Ovary (tissue), 9 donors: ENCODE measurements around the gene PTPRK. TPM values are rescaled to one million over a fixed set of nuclear protein-coding genes. Genes with fewer than 3 reads are reported as not detected.

Source experiments
- DNase-seq, 5 donors: peaks; one replicate each; pipeline ENCODE4 v3.0.0-alpha.2; 2019 to 2020
- H3K27ac ChIP-seq, 2 donors: fragments of 200-600 bp; one replicate each; pipeline versions ENCODE4 v1.5.1 to v1.8.0; 2019 to 2022
- H3K27me3 ChIP-seq: fragments of 200-600 bp; one replicate; pipeline ENCODE4 v1.8.0; 2022
- H3K36me3 ChIP-seq: fragments of 200-600 bp; sonication (generic); one replicate; pipeline ENCODE4 v1.5.1; 2019
- H3K4me1 ChIP-seq: one replicate; pipeline ENCODE4 v1.8.1; 2013; ENCODE audit warnings: mild to moderate bottlenecking, moderate library complexity; ENCODE audit not compliant: insufficient read depth
- H3K4me3 ChIP-seq: fragments of 200-600 bp; sonication (generic); one replicate; pipeline ENCODE4 v1.5.1; 2017
- H3K9me3 ChIP-seq, 2 donors: fragments of 200-600 bp in 1 of 2; sonication (generic) in 1 of 2; one replicate each; pipeline versions ENCODE4 v1.5.1 to v1.8.1; 2013 to 2019; ENCODE audit warnings: mild to moderate bottlenecking in 1 of 2, moderate library complexity in 1 of 2
- CTCF ChIP-seq, 3 donors: fragments of 450-650 bp in 2 of 3; fragments of 200-600 bp in 1 of 3; IDR thresholded peaks; one replicate each; pipeline versions ENCODE4 v1.5.1 to v1.8.0; 2016 to 2022; ENCODE audit warnings: antibody characterized with exemption in 3 of 3, mild to moderate bottlenecking in 1 of 3
- EP300 ChIP-seq: sonication (generic); formaldehyde crosslinking; IDR thresholded peaks from one replicate; pipeline ENCODE4 v1.6.1; 2017; ENCODE audit warnings: antibody characterized with exemption
- POLR2A ChIP-seq: fragments of 450-650 bp; IDR thresholded peaks from one replicate; pipeline ENCODE4 v1.6.1; 2017; ENCODE audit warnings: antibody characterized with exemption, mild to moderate bottlenecking, moderate library complexity
- WGBS, 3 donors: extraction: QIAGEN DNeasy Blood & Tissue Kit in 1 of 3; methylation state at CpG; one replicate each; pipeline versions ENCODE4 v1.1.5 to v1.1.7; 2013 to 2017; 5-methylcytosine and 5-hydroxymethylcytosine counted together
- intact Hi-C, 4 donors: fragments of 100-400 bp; cut with DNase I; formaldehyde crosslinking; loops; one replicate each; pipeline versions ENCODE4 v1.11.0 to v1.15.1; 2022 to 2023
- polyA plus RNA-seq, 2 donors: library from polyadenylated mRNA; stranded (reverse); fragments of 200-250 nt in 1 of 2; fragments of 350-450 nt in 1 of 2; fragmentation: Illumina TruSeq in 1 of 2; extraction: RNeasy Lipid Tissue Mini Kit (QIAGEN cat#74804) in 1 of 2; gene quantifications; one replicate each; pipeline ENCODE4 v1.2.3, GENCODE V29; 2013 to 2014
- total RNA-seq, 7 donors: library from RNA; depleted of rRNA in 2 of 7; stranded (reverse); fragments of >200 nt in 2 of 7; fragmentation: NEBNext Ultra II Directional in 3 of 7; extraction: Animal tissue kit (Norgen Biotek cat#: 25700) in 3 of 7; gene quantifications; one replicate each; pipeline versions ENCODE4 v1.1.0 to v1.2.4, GENCODE V29; 2016 to 2023
- donor health status: DM: no; HTN: no; CAD: no; lungs with moderate emphysema.
- donor health status: DM: no; HTN: no; CAD: no.
- donor health status: Bipolar disorder and iron deficiency.
- donor health status: DM: yes; HTN: yes; CAD: no.
- donor health status: DM: no; HTN: no; CAD: no.
- donor health status: DM: yes; HTN: yes; CAD: no.

PTPRK gene
- total and polyA plus RNA-seq, 9 donors = 24.0 to 50.7 (median 44.1) TPM

GRCh38 chr6:128259730-128260685 lies 260.4 kb downstream of the PTPRK start:
- no peak for DNase-seq
- TF ChIP-seq POLR2A (no peak), CTCF (IDR thresholded peaks at IDR 0.05) (no peak), EP300 (no peak)
- H3K4me3 ChIP-seq = no peak overlapping the region
- no peaks in the 10 kb centered on the region for H3K27me3 ChIP-seq
- no peak overlapping the region for H3K27ac ChIP-seq
- intact Hi-C loops = no loop called here
- no peaks in the 10 kb centered on the region for H3K9me3 ChIP-seq
- H3K36me3 ChIP-seq = no peaks in the 10 kb centered on the region
- H3K4me1 ChIP-seq = no peaks in the 10 kb centered on the region
- 70 to 79% (median 70%) methylated on average over 6 of the region's 6 CpGs for WGBS, 3 donors

GRCh38 chr6:128259029-128259724 lies 261.2 kb downstream of the PTPRK start:
- H3K27me3 ChIP-seq = no peaks in the 10 kb centered on the region
- no peak for DNase-seq
- no peaks in the 10 kb centered on the region for H3K9me3 ChIP-seq
- H3K4me1 ChIP-seq = no peaks in the 10 kb centered on the region
- H3K36me3 ChIP-seq = no peaks in the 10 kb centered on the region
- intact Hi-C loops = no loop called here
- WGBS, 3 donors = 17 to 20% (median 18%) methylated on average over 2 of the region's 2 CpGs
- H3K27ac ChIP-seq = no peak overlapping the region
- TF ChIP-seq POLR2A (no peak), CTCF (IDR thresholded peaks at IDR 0.05) (no peak), EP300 (no peak)
- H3K4me3 ChIP-seq = no peak overlapping the region

GRCh38 chr6:128256095-128256494 lies 264.3 kb downstream of the PTPRK start:
- Histone ChIP-seq H3K4me1 (no peaks in the 10 kb centered on the region), H3K9me3 (no peaks in the 10 kb centered on the region), H3K27me3 (no peaks in the 10 kb centered on the region), H3K36me3 (no peaks in the 10 kb centered on the region), H3K4me3 (no peak overlapping the region), H3K27ac (no peak overlapping the region)
- DNase-seq = no peak
- intact Hi-C loops = no loop called here
- 94 to 99% (median 97%) methylated on average over 5 of the region's 5 CpGs for WGBS, 3 donors
- TF ChIP-seq CTCF (IDR thresholded peaks at IDR 0.05) (no peak), POLR2A (no peak), EP300 (no peak)

- no peaks in the 10 kb centered on the region for H3K9me3 ChIP-seq
- H3K27me3 ChIP-seq = no peaks in the 10 kb centered on the region
- no peak overlapping the region for H3K27ac ChIP-seq
- intact Hi-C loops = no loop called here
- no peaks in the 10 kb centered on the region for H3K4me1 ChIP-seq
- H3K36me3 ChIP-seq = no peaks in the 10 kb centered on the region
- 94 to 96% (median 94%) methylated on average over 4 of the region's 4 CpGs for WGBS, 3 donors
- TF ChIP-seq CTCF (IDR thresholded peaks at IDR 0.05) (no peak), POLR2A (no peak), EP300 (no peak)
- H3K4me3 ChIP-seq = no peak overlapping the region
- no peak for DNase-seq
Observed at GRCh38 chr6:128252341-128253176, 267.8 kb downstream of the PTPRK start.
